HG02884 (cell line): ENCODE data around the gene CT55.
"Not testable (repeated sequence)": the region's sequence is repeated elsewhere in the genome, so short reads cannot be mapped to it uniquely, and the experiment has no call there.

Source experiments
- ATAC-seq: cut with Tn5 transposase; IDR thresholded peaks from one replicate; pipeline ENCODE4 v1.9.1; 2021; ENCODE audit warnings: mild to moderate bottlenecking, moderate library complexity; ENCODE audit not compliant: unreplicated experiment

CT55 gene, protein sequence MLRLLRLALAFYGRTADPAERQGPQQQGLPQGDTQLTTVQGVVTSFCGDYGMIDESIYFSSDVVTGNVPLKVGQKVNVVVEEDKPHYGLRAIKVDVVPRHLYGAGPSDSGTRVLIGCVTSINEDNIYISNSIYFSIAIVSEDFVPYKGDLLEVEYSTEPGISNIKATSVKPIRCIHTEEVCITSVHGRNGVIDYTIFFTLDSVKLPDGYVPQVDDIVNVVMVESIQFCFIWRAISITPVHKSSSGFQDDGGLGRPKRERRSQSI

GRCh38 chrX:135170877-135171519, at the start of gene CT55:
Gene CT55, minus strand, starts transcription at chrX:135171398. Its CDS starts 227 bp downstream, at chrX:135171171.
- ATAC-seq = no peak

GRCh38 chrX:135213200-135213844, 42.1 kb upstream of the CT55 start:
- ATAC-seq = no peak

DNA sequence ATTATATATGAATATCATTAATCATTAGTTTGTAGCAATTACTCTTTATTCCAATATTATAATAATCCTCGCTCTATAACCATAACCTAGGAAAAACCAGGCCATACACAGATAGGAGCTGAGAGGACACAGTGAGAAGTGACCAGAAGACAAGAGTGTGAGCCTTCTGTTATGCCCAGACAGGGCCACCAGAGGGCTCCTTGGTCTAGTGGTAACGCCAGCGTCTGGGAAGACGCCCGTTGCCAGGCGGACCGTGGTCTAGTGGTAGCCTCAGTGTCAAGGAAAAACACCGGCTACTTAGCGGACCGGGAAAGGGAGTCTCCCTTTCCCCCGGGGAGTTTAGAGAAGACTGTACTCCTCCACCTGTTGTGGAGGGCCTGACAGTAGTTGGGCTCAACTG, 35.2 kb upstream of the CT55 start:
- ATAC-seq = not testable (repeated sequence)

DNA sequence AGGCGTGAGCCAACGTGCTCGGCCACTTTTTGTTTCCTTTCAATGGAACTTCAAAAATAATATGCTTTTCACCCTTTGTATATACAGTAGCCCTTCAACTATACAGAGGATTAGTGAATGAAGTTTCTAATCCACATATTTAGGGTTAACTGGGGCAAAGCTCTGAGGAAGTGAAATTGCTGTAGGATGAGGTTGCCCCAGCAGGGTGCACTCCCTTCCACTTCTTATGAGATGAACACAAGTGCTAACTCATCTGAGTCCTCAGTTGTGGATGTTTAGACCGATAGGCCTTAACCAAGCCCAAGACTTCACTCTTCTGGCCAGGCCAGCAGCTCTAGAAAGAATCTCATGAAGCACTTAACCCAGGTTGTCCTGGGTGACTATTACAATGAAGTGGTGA, 29.1 kb upstream of the CT55 start:
- no peak for ATAC-seq

- ATAC-seq = no peak
These were observed 23.5 kb upstream of the CT55 start for GRCh38 chrX:135194684-135195083.

- ATAC-seq = no peak
These were observed 22.5 kb upstream of the CT55 start for GRCh38 chrX:135193740-135194139.

- ATAC-seq = no peak
These were observed 20.6 kb upstream of the CT55 start for GRCh38 chrX:135191838-135192237.

DNA sequence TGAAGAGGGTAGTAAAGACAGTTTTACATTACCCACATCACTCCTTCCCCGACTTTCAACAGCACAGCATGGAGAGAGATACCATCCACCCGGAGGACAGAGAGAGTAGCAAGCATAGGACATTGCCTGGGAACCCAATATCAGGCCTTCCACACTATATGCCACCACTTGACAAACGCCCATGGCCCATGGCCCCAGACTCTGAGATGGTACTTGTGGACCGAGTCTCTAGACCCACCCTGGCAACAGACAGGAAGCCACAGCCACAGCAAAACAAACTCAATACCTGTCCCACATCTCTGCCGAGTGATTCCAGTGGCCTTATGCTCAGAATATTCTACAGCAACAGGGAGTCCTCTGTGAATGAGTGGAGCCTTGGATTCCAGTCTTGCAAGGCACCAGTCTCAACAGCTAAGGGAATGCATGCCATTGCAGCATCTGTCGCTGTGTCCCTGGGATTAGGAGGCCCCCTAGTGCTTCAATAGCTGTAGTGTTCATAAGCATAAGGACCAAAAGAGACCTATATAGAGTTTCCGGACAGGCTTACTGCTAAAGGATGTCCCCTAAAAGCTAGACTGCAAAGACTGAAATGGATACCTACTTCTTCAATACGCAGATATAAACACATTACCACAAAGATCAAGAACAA, 14.7 kb upstream of the CT55 start:
- ATAC-seq = no peak

DNA sequence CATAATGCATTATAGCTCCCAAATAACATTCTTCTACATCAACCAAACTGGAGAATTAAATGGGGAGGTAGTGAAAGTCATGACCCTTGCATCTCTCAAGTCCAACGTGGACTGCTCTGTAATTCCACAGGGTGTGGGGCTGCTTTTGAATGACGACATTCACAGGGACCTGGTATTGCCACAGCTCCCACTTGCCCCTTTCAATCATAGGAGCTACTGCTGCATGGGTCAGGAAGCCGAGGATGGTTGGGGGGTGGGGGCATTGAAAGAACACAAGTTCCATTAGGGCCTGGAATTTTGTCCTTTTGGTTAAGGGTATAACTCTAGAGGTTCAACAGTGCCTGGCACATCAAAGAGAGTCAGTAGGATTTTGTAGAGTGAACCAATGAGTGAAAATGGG, 7.4 kb upstream of the CT55 start:
- ATAC-seq = no peak

GRCh38 chrX:135170468-135170867, 730 bp downstream of the CT55 start:
- ATAC-seq = no peak

DNA sequence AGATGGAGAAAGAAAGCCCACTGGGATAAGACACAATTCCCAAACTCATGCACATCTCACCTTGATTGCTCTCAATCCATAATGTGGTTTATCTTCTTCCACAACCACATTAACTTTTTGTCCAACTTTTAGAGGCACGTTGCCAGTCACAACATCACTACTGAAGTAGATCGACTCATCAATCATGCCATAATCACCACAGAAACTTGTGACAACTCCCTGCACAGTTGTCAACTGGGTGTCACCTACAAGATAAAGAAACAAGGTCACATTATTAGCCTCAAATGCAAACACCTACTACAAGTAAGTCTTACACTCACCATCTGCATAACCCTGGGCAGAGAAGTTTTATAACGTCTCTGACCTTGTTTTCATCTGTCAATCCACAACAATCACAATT, 1.7 kb downstream of the CT55 start:
- ATAC-seq = not testable (repeated sequence)

- no peak for ATAC-seq
These were observed 2.7 kb downstream of the CT55 start for GRCh38 chrX:135168486-135168885.

DNA sequence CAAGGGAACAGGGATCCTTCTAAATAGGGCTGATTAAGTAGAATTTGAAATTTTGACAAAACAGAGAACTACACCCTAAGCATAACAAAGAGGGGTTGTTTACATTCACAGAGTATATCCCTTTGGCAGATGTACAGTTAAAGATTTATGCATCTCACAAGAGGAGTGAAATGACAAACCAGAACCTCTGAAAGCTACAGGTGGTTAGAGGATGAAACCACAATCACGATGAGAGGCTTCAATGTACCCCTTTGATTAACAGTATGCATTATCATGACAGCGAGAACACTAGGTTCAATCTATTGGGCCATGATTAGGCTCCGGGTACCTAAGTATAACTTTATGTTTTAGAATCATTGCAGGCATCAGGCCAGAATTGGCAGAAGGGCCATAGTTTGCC, 16.5 kb downstream of the CT55 start:
- ATAC-seq = not testable (repeated sequence)

GRCh38 chrX:135126145-135126544, 45.1 kb downstream of the CT55 start:
- not testable (repeated sequence) for ATAC-seq

DNA sequence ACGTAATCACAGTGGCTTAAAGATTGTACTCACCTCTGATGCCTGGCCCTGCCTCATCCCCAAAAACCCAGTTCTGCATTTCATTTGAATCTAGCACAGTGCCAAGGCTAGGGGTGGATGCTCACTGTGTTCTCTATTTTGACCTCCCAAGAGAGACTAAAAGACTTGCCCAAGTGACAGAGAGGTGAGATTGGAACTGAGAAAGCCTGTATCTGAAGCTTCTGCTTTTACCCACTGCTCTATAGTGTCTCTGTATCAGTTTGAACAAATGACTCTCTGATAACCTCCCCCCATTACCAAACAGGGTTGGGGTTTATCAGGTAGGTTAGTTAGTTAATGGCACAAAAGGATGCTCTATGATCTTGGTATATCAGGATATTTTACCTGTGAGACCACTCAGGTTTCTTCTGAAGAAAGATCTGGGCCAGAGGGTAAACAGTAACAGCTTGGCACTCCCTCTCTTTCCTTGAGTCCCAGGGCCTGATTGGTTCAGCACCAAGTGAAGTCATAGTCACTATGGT, 51.1 kb downstream of the CT55 start, which contains the start of gene ETDB:
Gene ETDB, minus strand, starts transcription at position 471 of the 521 bp plus-strand sequence. CDS start 1,265 bp downstream, outside the sequence.
- not testable (repeated sequence) for ATAC-seq

GRCh38 chrX:135116064-135116463, 55.1 kb downstream of the CT55 start:
- not testable (repeated sequence) for ATAC-seq

DNA sequence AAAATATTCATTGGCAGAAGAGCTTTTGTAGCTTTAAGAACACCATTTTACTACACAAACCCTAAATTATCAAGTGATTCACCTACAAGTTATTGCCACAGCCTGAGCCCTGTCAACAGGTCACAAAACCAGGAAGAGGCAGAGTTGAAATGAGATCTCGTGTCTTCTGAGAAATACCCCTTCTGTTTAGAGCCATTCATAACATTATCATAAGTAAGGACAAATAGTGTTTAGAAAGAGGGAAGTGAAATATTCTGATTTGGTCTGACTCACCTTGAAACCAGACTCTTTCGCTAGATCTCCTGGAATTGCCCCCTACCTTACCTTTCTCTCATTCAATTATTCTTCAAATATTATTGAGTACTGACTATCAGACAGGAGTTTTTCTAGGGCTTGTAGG, 56.8 kb downstream of the CT55 start:
- ATAC-seq = peak; percentile 97

- no peak for ATAC-seq
These were observed 58.5 kb downstream of the CT55 start for GRCh38 chrX:135112743-135113142.

- no peak for ATAC-seq
These were observed 59.0 kb downstream of the CT55 start for GRCh38 chrX:135112096-135112729.

DNA sequence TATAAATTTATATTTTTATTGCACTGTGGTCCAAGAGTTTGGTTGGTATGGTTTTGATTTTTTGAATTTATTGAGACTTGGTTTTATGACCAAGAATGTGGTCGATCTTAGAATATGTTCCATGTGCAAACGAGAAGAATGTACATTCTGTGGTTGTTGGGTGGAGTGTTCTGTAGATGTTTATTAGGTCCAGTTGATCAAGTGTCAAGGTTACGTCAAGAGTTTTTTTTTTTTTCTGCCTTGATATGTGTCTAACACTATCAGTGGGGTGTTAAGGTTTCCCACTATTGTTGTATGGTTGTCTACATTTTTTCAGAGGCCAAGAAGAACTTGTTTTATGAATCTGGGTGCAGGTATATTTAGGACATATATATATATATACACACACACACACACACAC, 61.6 kb downstream of the CT55 start:
- no peak for ATAC-seq
